Mesendoderm (in vitro differentiated cells): ENCODE results near the gene PPARA.

Experiments
- DNase-seq: peaks from one replicate; pipeline ENCODE4 v3.0.0; 2013
- H2AK5ac ChIP-seq: 2 replicates; pipeline ENCODE4 v1.6.1; 2013; ENCODE audit warnings: low read length, inconsistent platforms
- H2BK120ac ChIP-seq: 2 replicates; pipeline ENCODE4 v1.6.1; 2013; ENCODE audit warnings: low read depth, mild to moderate bottlenecking, low read length, moderate library complexity, mixed read lengths
- H2BK15ac ChIP-seq: replicated peaks from 2 replicates; pipeline ENCODE4 v1.6.1; 2013; ENCODE audit warnings: low read depth, mild to moderate bottlenecking, moderate library complexity
- H2BK5ac ChIP-seq: 2 replicates; pipeline ENCODE4 v1.6.1; 2013; ENCODE audit warnings: low read length, inconsistent platforms
- H3K18ac ChIP-seq: 2 replicates; pipeline ENCODE4 v1.6.1; 2013; ENCODE audit warnings: mild to moderate bottlenecking, low read length, mixed read lengths
- H3K23ac ChIP-seq: one replicate; pipeline ENCODE4 v1.6.1; 2013; ENCODE audit warnings: low read length
- H3K27ac ChIP-seq: 2 replicates; pipeline ENCODE4 v1.5.1; 2013; ENCODE audit warnings: low read depth, mild to moderate bottlenecking, inconsistent platforms, low read length, moderate library complexity
- H3K27me3 ChIP-seq: 2 replicates; pipeline ENCODE4 v1.6.1; 2013; ENCODE audit warnings: low read length, control low read depth, mild to moderate bottlenecking, inconsistent platforms; ENCODE audit not compliant: insufficient read depth, poor library complexity
- H3K36me3 ChIP-seq: 2 replicates; pipeline ENCODE4 v1.6.1; 2013; ENCODE audit warnings: low read length, inconsistent platforms; ENCODE audit not compliant: control insufficient read depth, insufficient read depth
- H3K4ac ChIP-seq: one replicate; pipeline ENCODE4 v1.6.1; 2013; ENCODE audit warnings: low read depth, mild to moderate bottlenecking, low read length, moderate library complexity
- H3K4me1 ChIP-seq: 2 replicates; pipeline ENCODE4 v1.6.1; 2013; ENCODE audit warnings: low read depth, low read length, inconsistent platforms; ENCODE audit not compliant: control insufficient read depth
- H3K4me2 ChIP-seq: 2 replicates; pipeline ENCODE4 v1.6.1; 2013; ENCODE audit warnings: low read length
- H3K4me3 ChIP-seq: 2 replicates; pipeline ENCODE4 v1.5.1; 2013; ENCODE audit warnings: mild to moderate bottlenecking, low read length
- H3K56ac ChIP-seq: one replicate; pipeline ENCODE4 v1.6.1; 2013; ENCODE audit warnings: low read length
- H3K79me1 ChIP-seq: 2 replicates; pipeline ENCODE4 v1.6.1; 2013; ENCODE audit warnings: low read length, inconsistent platforms
- H3K79me2 ChIP-seq: 2 replicates; pipeline ENCODE4 v1.6.1; 2013; ENCODE audit warnings: mild to moderate bottlenecking, low read length; ENCODE audit not compliant: control insufficient read depth, insufficient read depth
- H3K9ac ChIP-seq: 2 replicates; pipeline ENCODE4 v1.6.1; 2013; ENCODE audit warnings: low read length, inconsistent platforms
- H4K5ac ChIP-seq: one replicate; pipeline ENCODE4 v1.6.1; 2013; ENCODE audit warnings: low read length
- H4K8ac ChIP-seq: one replicate; pipeline ENCODE4 v1.6.1; 2013; ENCODE audit warnings: low read depth, mild to moderate bottlenecking, control low read depth, low read length, moderate library complexity
- WGBS: extraction: QIAGEN DNeasy Blood & Tissue Kit; methylation state at CpG from one replicate; pipeline ENCODE4 v1.1.7; 2013; ENCODE audit warnings: low lambda C conversion rate, missing lambda C conversion rate; ENCODE audit not compliant: insufficient coverage; ENCODE audit errors: extremely low coverage; 5-methylcytosine and 5-hydroxymethylcytosine counted together

PPARA gene

DNA sequence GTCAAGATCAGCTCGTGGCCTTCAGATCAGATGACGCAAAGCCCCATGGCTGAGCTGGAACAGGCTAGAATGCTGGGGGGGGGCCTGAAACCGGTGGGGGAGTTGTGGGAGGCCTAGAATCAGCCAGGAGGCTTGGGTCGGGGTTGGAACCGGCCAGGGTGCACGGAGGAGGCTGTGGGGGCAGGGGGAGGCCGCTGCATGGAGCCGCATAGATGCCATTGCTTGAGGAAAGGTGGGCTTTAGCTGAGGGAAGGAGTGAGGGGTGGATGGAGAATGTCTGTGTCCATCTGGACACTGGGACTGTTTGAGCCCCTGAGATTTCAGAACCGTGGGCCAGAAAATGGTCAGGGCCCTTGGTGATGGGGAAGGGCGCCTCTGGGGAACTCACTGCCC, 74.6 kb downstream of the PPARA start:
- Histone ChIP-seq H3K56ac (no peak overlapping the region), H3K36me3 (no peaks in the 10 kb centered on the region), H3K27me3 (no peaks in the 10 kb centered on the region), H3K4me1 (no peaks in the 10 kb centered on the region), H2BK120ac (no peak overlapping the region), H2BK5ac (no peak overlapping the region), H3K9ac (no peak overlapping the region), H3K23ac (no peak overlapping the region), H3K79me2 (no peaks in the 10 kb centered on the region), H4K8ac (no peak overlapping the region), H3K4ac (no peak overlapping the region), H3K4me3 (no peak overlapping the region), H3K27ac (no peak overlapping the region), H2BK15ac (no peak overlapping the region), H3K18ac (no peak overlapping the region), H3K4me2 (no peak overlapping the region), H2AK5ac (no peak overlapping the region), H4K5ac (no peak overlapping the region), H3K79me1 (no peaks in the 10 kb centered on the region)
- no CpG with 5 or more reads among the region's 10 CpGs for WGBS
- no peak for DNase-seq

DNA sequence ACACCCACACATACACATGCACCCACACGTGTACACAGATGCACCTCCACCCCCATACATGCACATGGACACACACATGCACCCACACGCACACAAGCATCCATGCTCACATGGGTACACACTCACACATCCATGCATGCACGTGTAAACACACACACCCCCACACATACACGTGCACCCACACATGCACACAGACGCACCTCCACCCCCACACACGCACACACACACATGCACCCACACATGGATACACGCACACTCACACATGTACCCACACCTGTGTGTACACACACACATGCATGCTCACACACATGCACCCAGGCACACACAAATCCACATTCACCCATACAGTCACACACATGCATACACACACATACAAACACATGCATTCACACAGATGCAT, 75.3 kb downstream of the PPARA start:
- Histone ChIP-seq H4K5ac (no peak overlapping the region), H3K27me3 (no peaks in the 10 kb centered on the region), H3K4me1 (no peaks in the 10 kb centered on the region), H2AK5ac (no peak overlapping the region), H3K18ac (no peak overlapping the region), H3K23ac (no peak overlapping the region), H2BK15ac (no peak overlapping the region), H3K9ac (no peak overlapping the region), H3K79me2 (no peaks in the 10 kb centered on the region), H3K79me1 (no peaks in the 10 kb centered on the region), H2BK120ac (no peak overlapping the region), H4K8ac (no peak overlapping the region), H3K4me2 (no peak overlapping the region), H3K4ac (no peak overlapping the region), H3K27ac (no peak overlapping the region), H3K36me3 (no peaks in the 10 kb centered on the region), H3K56ac (no peak overlapping the region), H2BK5ac (no peak overlapping the region), H3K4me3 (no peak overlapping the region)
- no peak for DNase-seq
- WGBS, result no CpG with 5 or more reads among the region's 7 CpGs

DNA sequence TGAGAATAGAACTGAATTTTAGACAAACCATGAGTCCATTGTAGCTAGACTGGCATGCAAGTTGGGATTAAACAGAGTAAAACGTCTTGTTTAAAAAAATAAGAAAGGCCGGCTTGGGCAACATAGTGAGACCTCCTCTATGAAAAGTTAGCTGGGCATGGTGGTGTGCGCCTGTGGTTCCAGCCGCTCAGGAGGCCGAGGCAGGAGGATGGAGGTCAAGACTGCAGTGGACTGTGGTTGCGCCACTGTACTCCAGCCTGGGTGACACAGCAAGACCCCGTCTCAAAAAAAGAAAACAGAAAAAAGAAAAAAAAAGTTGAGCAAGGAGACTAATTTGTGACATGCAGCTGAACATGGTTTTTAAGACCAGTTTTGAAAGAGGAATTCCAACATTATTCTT, 76.3 kb downstream of the PPARA start:
- Histone ChIP-seq H3K23ac (no peak overlapping the region), H3K36me3 (no peaks in the 10 kb centered on the region), H4K5ac (no peak overlapping the region), H3K27me3 (no peaks in the 10 kb centered on the region), H3K4ac (no peak overlapping the region), H3K4me3 (no peak overlapping the region), H2BK15ac (no peak overlapping the region), H3K9ac (no peak overlapping the region), H3K79me1 (no peaks in the 10 kb centered on the region), H3K4me1 (no peaks in the 10 kb centered on the region), H2BK5ac (no peak overlapping the region), H3K4me2 (no peak overlapping the region), H3K27ac (no peak overlapping the region), H3K18ac (no peak overlapping the region), H2AK5ac (no peak overlapping the region), H3K56ac (no peak overlapping the region), H4K8ac (no peak overlapping the region), H3K79me2 (no peaks in the 10 kb centered on the region), H2BK120ac (no peak overlapping the region)
- no peak for DNase-seq
- no CpG with 5 or more reads among the region's 7 CpGs for WGBS

GRCh38 chr22:46229701-46230100, 79.4 kb downstream of the PPARA start:
- no peaks in the 10 kb centered on the region for H3K36me3 ChIP-seq
- no peak overlapping the region for H3K27ac ChIP-seq
- no peak overlapping the region for H4K8ac ChIP-seq
- no peaks in the 10 kb centered on the region for H3K4me1 ChIP-seq
- no peaks in the 10 kb centered on the region for H3K79me1 ChIP-seq
- H2BK15ac ChIP-seq, result no peak overlapping the region
- no peak overlapping the region for H3K4me3 ChIP-seq
- no peak overlapping the region for H4K5ac ChIP-seq
- DNase-seq, result no peak
- no peak overlapping the region for H3K4ac ChIP-seq
- H3K4me2 ChIP-seq, result no peak overlapping the region
- H3K79me2 ChIP-seq, result no peaks in the 10 kb centered on the region
- no peak overlapping the region for H2AK5ac ChIP-seq
- H3K18ac ChIP-seq, result no peak overlapping the region
- no peak overlapping the region for H2BK5ac ChIP-seq
- no peak overlapping the region for H3K23ac ChIP-seq
- no peak overlapping the region for H3K56ac ChIP-seq
- WGBS, result no CpG with 5 or more reads among the region's 8 CpGs
- H3K9ac ChIP-seq, result no peak overlapping the region
- no peaks in the 10 kb centered on the region for H3K27me3 ChIP-seq
- H2BK120ac ChIP-seq, result no peak overlapping the region

DNA sequence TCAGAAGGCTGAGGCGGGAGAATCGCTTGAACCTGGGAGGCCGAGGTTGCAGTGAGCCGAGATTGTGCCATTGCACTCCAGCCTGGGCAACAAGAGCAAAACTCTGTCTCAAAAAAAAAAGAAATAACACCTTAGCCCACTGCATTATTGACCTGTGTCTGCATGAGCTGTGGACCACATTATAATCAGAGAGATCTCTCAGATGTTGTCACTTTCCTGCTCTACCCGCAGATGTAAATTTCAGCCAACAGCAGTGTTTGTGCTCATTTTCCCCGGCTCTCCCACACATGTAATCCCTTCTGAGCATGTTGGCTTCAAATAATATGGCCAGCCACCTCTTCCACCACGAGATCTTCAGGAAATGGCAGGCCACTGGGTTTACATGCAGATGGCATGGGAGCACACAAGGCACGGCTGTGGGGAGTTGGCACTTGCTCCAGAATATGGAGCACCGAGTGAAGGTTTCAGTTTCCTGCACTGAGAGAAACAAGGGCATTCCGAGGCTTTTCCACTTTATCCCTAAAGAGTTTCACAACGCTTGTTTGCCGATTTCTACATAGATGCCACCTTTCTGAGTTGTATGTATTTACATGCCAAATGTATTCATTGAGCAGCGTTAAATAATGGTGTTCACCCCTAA, 80.1 kb downstream of the PPARA start:
- no peak overlapping the region for H3K23ac ChIP-seq
- no peak overlapping the region for H2BK15ac ChIP-seq
- no peak overlapping the region for H4K5ac ChIP-seq
- H3K4me2 ChIP-seq, result no peak overlapping the region
- H3K56ac ChIP-seq, result no peak overlapping the region
- no peak for DNase-seq
- H3K36me3 ChIP-seq, result no peaks in the 10 kb centered on the region
- H3K79me2 ChIP-seq, result no peaks in the 10 kb centered on the region
- H3K9ac ChIP-seq, result no peak overlapping the region
- H3K18ac ChIP-seq, result no peak overlapping the region
- H2BK5ac ChIP-seq, result no peak overlapping the region
- H4K8ac ChIP-seq, result no peak overlapping the region
- H3K79me1 ChIP-seq, result no peaks in the 10 kb centered on the region
- H3K4me1 ChIP-seq, result no peaks in the 10 kb centered on the region
- H3K4me3 ChIP-seq, result no peak overlapping the region
- H2BK120ac ChIP-seq, result no peak overlapping the region
- no peak overlapping the region for H2AK5ac ChIP-seq
- H3K27ac ChIP-seq, result no peak overlapping the region
- WGBS, result no CpG with 5 or more reads among the region's 13 CpGs
- H3K4ac ChIP-seq, result no peak overlapping the region
- H3K27me3 ChIP-seq, result no peaks in the 10 kb centered on the region

GRCh38 chr22:46233231-46233630, 82.9 kb downstream of the PPARA start:
- no peak overlapping the region for H3K27ac ChIP-seq
- H3K9ac ChIP-seq, result no peak overlapping the region
- H3K23ac ChIP-seq, result no peak overlapping the region
- no peaks in the 10 kb centered on the region for H3K79me2 ChIP-seq
- no peak overlapping the region for H2BK5ac ChIP-seq
- no peaks in the 10 kb centered on the region for H3K79me1 ChIP-seq
- no peak overlapping the region for H2BK15ac ChIP-seq
- no peak overlapping the region for H2BK120ac ChIP-seq
- DNase-seq, result no peak
- no peaks in the 10 kb centered on the region for H3K36me3 ChIP-seq
- no peak overlapping the region for H4K5ac ChIP-seq
- H3K4me3 ChIP-seq, result no peak overlapping the region
- no peak overlapping the region for H2AK5ac ChIP-seq
- no peaks in the 10 kb centered on the region for H3K27me3 ChIP-seq
- H3K18ac ChIP-seq, result no peak overlapping the region
- no peaks in the 10 kb centered on the region for H3K4me1 ChIP-seq
- H3K56ac ChIP-seq, result no peak overlapping the region
- no CpG with 5 or more reads among the region's 9 CpGs for WGBS
- H3K4me2 ChIP-seq, result no peak overlapping the region
- no peak overlapping the region for H4K8ac ChIP-seq
- H3K4ac ChIP-seq, result no peak overlapping the region
